ENCODE measurements around the gene POLR1E.
"Not testable (repeated sequence)": the region's sequence is repeated elsewhere in the genome, so short reads cannot be mapped to it uniquely, and the experiment has no call there.

Gene POLR1E

GRCh38 chr9:37512437-37512836 is 26.7 kb downstream of the POLR1E start:
- no peak for DNase-seq (ENCODE audit: low read depth)
- TF ChIP-seq CTCF (conservative IDR thresholded peaks at IDR 0.05; ENCODE audit: low read depth, low read length) = no peak
- no peak overlapping the region for H3K4me3 ChIP-seq (ENCODE audit: low read length)

- DNase-seq (ENCODE audit: low read depth); H3K4me3 ChIP-seq (ENCODE audit: low read length): not testable (repeated sequence)
Observed at GRCh38 chr9:37514415-37514814, 28.7 kb downstream of the POLR1E start.

- no peak for DNase-seq (ENCODE audit: low read depth)
- TF ChIP-seq CTCF (conservative IDR thresholded peaks at IDR 0.05; ENCODE audit: low read depth, low read length) = no peak
- no peak overlapping the region for H3K4me3 ChIP-seq (ENCODE audit: low read length)
Observed at GRCh38 chr9:37514999-37515398, 29.3 kb downstream of the POLR1E start.

GRCh38 chr9:37515620-37516258 is 30.0 kb downstream of the POLR1E start:
- TF ChIP-seq CTCF (conservative IDR thresholded peaks at IDR 0.05; ENCODE audit: low read depth, low read length) = no peak
- H3K4me3 ChIP-seq (ENCODE audit: low read length) = no peak overlapping the region
- no peak for DNase-seq (ENCODE audit: low read depth)

- no peak overlapping the region for H3K4me3 ChIP-seq (ENCODE audit: low read length)
- no peak for DNase-seq (ENCODE audit: low read depth)
- no peak for TF ChIP-seq CTCF (conservative IDR thresholded peaks at IDR 0.05; ENCODE audit: low read depth, low read length)
Observed at GRCh38 chr9:37517923-37518322, 32.2 kb downstream of the POLR1E start.

- DNase-seq (ENCODE audit: low read depth) = no peak
- H3K4me3 ChIP-seq (ENCODE audit: low read length) = no peak overlapping the region
- no peak for TF ChIP-seq CTCF (conservative IDR thresholded peaks at IDR 0.05; ENCODE audit: low read depth, low read length)
Observed at GRCh38 chr9:37520641-37521040, 34.9 kb downstream of the POLR1E start.

- H3K4me3 ChIP-seq (ENCODE audit: low read length) = no peak overlapping the region
- no peak for TF ChIP-seq CTCF (conservative IDR thresholded peaks at IDR 0.05; ENCODE audit: low read depth, low read length)
- no peak for DNase-seq (ENCODE audit: low read depth)
Observed at GRCh38 chr9:37521111-37521510, 35.4 kb downstream of the POLR1E start.

All from retinal pigment epithelial cell (primary cell).